IMR-90 (cell line): ENCODE measurements around the gene PCNX2.

Experiments
- BHLHE40 ChIP-seq: fragments of 150-350 bp; IDR thresholded peaks from 2 replicates; pipeline ENCODE4 v1.6.1; 2016; ENCODE audit warnings: mild to moderate bottlenecking, low read depth, low read length
- CTCF ChIP-seq: conservative IDR thresholded peaks from 2 replicates; pipeline ENCODE4 v1.5.1; 2012; ENCODE audit warnings: mild to moderate bottlenecking, low read depth, low read length, improper control_type of control experiment
- POLR2A ChIP-seq: IDR thresholded peaks from 2 replicates; pipeline ENCODE4 v1.6.1; 2012; ENCODE audit warnings: mild to moderate bottlenecking, low read depth, low read length
- RAD21 ChIP-seq: IDR thresholded peaks from 2 replicates; pipeline ENCODE4 v1.6.1; 2012; ENCODE audit warnings: low read length, improper control_type of control experiment
- USF2 ChIP-seq: fragments of 150-350 bp; IDR thresholded peaks from 2 replicates; pipeline ENCODE4 v1.6.1; 2017; ENCODE audit warnings: mild to moderate bottlenecking, antibody characterized with exemption, low read length, low read depth

GRCh38 chr1:233012021-233012420 is 283.5 kb downstream of the PCNX2 start:
- TF ChIP-seq CTCF (no peak), RAD21 (no peak), POLR2A (no peak), USF2 (no peak), BHLHE40 (no peak)
